Chondrocyte (in vitro differentiated cells): ENCODE measurements around the gene SLC35F3. TPM values are rescaled to one million over a fixed set of nuclear protein-coding genes. Genes with fewer than 3 reads are reported as not detected.

Experiments used
- DNase-seq: peaks from one replicate; pipeline ENCODE4 v3.0.0; 2021; ENCODE audit warnings: mixed read lengths, low spot score
- H3K27ac Mint-ChIP-seq: one replicate; pipeline ENCODE4 v1.8.0; 2021; ENCODE audit warnings: mild to moderate bottlenecking, moderate library complexity, mixed read lengths; ENCODE audit not compliant: unreplicated experiment
- H3K27me3 Mint-ChIP-seq: 2 replicates; pipeline ENCODE4 v1.8.0; 2021; ENCODE audit warnings: low read depth, mixed read lengths
- H3K36me3 Mint-ChIP-seq: 2 replicates; pipeline ENCODE4 v1.8.0; 2021; ENCODE audit warnings: low read depth, mixed read lengths
- H3K4me1 Mint-ChIP-seq: 2 replicates; pipeline ENCODE4 v1.8.0; 2021; ENCODE audit warnings: low read depth, mild to moderate bottlenecking, mixed read lengths
- H3K4me3 Mint-ChIP-seq: one replicate; pipeline ENCODE4 v1.8.0; 2021; ENCODE audit warnings: mild to moderate bottlenecking, moderate library complexity, mixed read lengths; ENCODE audit not compliant: unreplicated experiment
- H3K9me3 Mint-ChIP-seq: 2 replicates; pipeline ENCODE4 v1.8.0; 2021; ENCODE audit warnings: low read depth, mixed read lengths
- CTCF ChIP-seq: fragments of 200-600 bp; sonication (generic); IDR thresholded peaks from 2 replicates; pipeline ENCODE4 v1.5.0; 2021; ENCODE audit warnings: antibody characterized with exemption, mild to moderate bottlenecking, moderate library complexity
- total RNA-seq: library from RNA; stranded (reverse); gene quantifications from 3 replicates; pipeline ENCODE4 v1.2.1, GENCODE V29; 2021

Gene SLC35F3
- total RNA-seq, 1 donor from 2014 or later = not detected

- Mint-ChIP-seq H3K27ac (no peak overlapping the region), H3K36me3 (no peaks in the 10 kb centered on the region), H3K27me3 (peaks cover 2% of the 10 kb centered on the region), H3K9me3 (peaks cover 20% of the 10 kb centered on the region), H3K4me3 (no peak overlapping the region), H3K4me1 (no peaks in the 10 kb centered on the region)
- no peak for TF ChIP-seq CTCF
- DNase-seq = no peak
Measured at GRCh38 chr1:234047123-234047522, 142.6 kb downstream of the SLC35F3 start.

- Mint-ChIP-seq H3K4me1 (peaks cover 2% of the 10 kb centered on the region), H3K9me3 (peaks cover 17% of the 10 kb centered on the region), H3K4me3 (no peak overlapping the region), H3K27ac (no peak overlapping the region), H3K36me3 (no peaks in the 10 kb centered on the region), H3K27me3 (peaks cover 8% of the 10 kb centered on the region)
- TF ChIP-seq CTCF = no peak
- DNase-seq = no peak
Measured at GRCh38 chr1:234062166-234062565, 157.7 kb downstream of the SLC35F3 start.

- Mint-ChIP-seq H3K27me3 (peaks cover 6% of the 10 kb centered on the region), H3K27ac (no peak overlapping the region), H3K4me1 (peaks cover 2% of the 10 kb centered on the region), H3K36me3 (no peaks in the 10 kb centered on the region), H3K9me3 (peaks cover 13% of the 10 kb centered on the region), H3K4me3 (no peak overlapping the region)
- no peak for DNase-seq
- TF ChIP-seq CTCF = peak; percentile 90
Measured at GRCh38 chr1:234065794-234066447, 161.4 kb downstream of the SLC35F3 start.

GRCh38 chr1:234067581-234068337 is 163.3 kb downstream of the SLC35F3 start:
- TF ChIP-seq CTCF = no peak
- DNase-seq = no peak
- Mint-ChIP-seq H3K4me3 (no peak overlapping the region), H3K27ac (no peak overlapping the region), H3K9me3 (no peaks in the 10 kb centered on the region), H3K36me3 (no peaks in the 10 kb centered on the region), H3K27me3 (peaks cover 6% of the 10 kb centered on the region), H3K4me1 (peaks cover 2% of the 10 kb centered on the region)

GRCh38 chr1:234069760-234070159 is 165.3 kb downstream of the SLC35F3 start:
- no peak overlapping the region for H3K27ac Mint-ChIP-seq
- no peak overlapping the region for H3K4me3 Mint-ChIP-seq
- H3K36me3 Mint-ChIP-seq = no peaks in the 10 kb centered on the region
- H3K27me3 Mint-ChIP-seq = peaks cover 11% of the 10 kb centered on the region
- DNase-seq = no peak
- H3K4me1 Mint-ChIP-seq = peaks cover 2% of the 10 kb centered on the region
- TF ChIP-seq CTCF = no peak
- H3K9me3 Mint-ChIP-seq = no peaks in the 10 kb centered on the region
